ENCODE data around the gene RPL7L1.

Gene RPL7L1

DNA sequence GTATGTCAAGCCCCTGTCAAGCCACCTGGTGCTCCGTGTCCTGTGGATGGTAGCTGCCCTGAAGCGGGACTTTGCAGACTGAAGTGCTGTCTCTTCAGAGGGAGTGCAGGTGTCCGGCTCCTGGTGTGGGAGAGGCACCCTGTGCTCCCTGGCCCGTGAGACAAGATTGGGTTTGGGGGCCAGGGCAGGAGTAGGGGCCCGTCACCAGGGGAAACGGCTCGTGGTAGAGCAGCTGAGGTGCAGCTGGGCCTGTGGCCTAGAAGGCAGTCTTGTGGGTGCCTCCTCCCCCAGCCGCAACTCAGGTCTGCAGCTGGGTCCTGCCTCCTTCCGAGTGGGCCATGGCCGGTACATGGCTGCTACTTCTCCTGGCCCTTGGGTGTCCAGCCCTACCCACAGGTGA lies 36.3 kb downstream of the RPL7L1 start, which contains the start of gene PTCRA:
TSS of gene PTCRA (plus strand) at position 322 of the 400 bp plus-strand sequence. CDS start at position 339, 17 bp downstream.
- TF ChIP-seq, protein P1, sequence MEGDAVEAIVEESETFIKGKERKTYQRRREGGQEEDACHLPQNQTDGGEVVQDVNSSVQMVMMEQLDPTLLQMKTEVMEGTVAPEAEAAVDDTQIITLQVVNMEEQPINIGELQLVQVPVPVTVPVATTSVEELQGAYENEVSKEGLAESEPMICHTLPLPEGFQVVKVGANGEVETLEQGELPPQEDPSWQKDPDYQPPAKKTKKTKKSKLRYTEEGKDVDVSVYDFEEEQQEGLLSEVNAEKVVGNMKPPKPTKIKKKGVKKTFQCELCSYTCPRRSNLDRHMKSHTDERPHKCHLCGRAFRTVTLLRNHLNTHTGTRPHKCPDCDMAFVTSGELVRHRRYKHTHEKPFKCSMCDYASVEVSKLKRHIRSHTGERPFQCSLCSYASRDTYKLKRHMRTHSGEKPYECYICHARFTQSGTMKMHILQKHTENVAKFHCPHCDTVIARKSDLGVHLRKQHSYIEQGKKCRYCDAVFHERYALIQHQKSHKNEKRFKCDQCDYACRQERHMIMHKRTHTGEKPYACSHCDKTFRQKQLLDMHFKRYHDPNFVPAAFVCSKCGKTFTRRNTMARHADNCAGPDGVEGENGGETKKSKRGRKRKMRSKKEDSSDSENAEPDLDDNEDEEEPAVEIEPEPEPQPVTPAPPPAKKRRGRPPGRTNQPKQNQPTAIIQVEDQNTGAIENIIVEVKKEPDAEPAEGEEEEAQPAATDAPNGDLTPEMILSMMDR (IDR thresholded peaks at IDR 0.05; ENCODE audit: insufficient read depth, low read length, poor library complexity, severe bottlenecking) = no peak
- no peaks in the 10 kb centered on the region for H3K36me3 ChIP-seq (ENCODE audit: low read length)
- H4K20me1 ChIP-seq (ENCODE audit: low read depth, low read length) = no peaks in the 10 kb centered on the region
- no peaks in the 10 kb centered on the region for H3K79me2 ChIP-seq (ENCODE audit: insufficient read depth, low read length)
- H3K4me3 ChIP-seq (ENCODE audit: insufficient read depth, low read length, poor library complexity, severe bottlenecking) = no peak within 1 kb of the TSS
- no peaks in the 10 kb centered on the region for H3F3A ChIP-seq (ENCODE audit: insufficient read depth)
- H3K27me3 ChIP-seq (ENCODE audit: low read length) = no peaks in the 10 kb centered on the region
- H3K4me2 ChIP-seq (ENCODE audit: low read depth, low read length, poor library complexity, severe bottlenecking) = no peak within 1 kb of the TSS
- H2AFZ ChIP-seq (ENCODE audit: low read depth, low read length, severe bottlenecking) = no peak within 1 kb of the TSS
- no peaks in the 10 kb centered on the region for H3K9me2 ChIP-seq (replicated peaks; ENCODE audit: insufficient read depth, low read length)
- H3K9me3 ChIP-seq (ENCODE audit: insufficient read depth, low read length) = no peaks in the 10 kb centered on the region
- H3K27ac ChIP-seq (ENCODE audit: low read depth, low read length) = no peak within 1 kb of the TSS
- no peak within 1 kb of the TSS for H3K9ac ChIP-seq (ENCODE audit: low read length)

DNA sequence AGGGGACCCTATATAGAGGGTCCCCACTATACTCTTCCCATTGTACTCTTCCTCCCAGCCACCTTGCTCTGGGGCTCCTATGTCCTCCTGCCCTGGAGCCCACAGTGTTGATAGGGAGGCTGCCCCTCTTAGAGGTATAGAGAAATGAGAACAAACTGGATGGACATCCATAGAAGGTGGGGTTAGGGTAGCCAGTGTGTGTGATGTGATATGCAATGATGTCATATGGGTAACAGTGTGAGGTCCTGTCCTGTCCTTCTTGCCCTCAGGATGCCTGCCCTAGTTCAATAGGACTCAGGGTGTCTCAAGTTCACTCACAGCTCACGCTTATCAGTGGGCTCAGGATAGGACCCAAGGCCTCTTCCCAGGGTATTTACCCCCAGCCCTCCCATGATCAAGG lies 36.9 kb downstream of the RPL7L1 start:
- TF ChIP-seq EZH2phosphoT487 (conservative IDR thresholded peaks at IDR 0.05; ENCODE audit: low read length) = no peak
- TF ChIP-seq, protein P1 (IDR thresholded peaks at IDR 0.05; ENCODE audit: insufficient read depth, low read length, poor library complexity, severe bottlenecking) = no peak
- Histone ChIP-seq H3K4me2 (ENCODE audit: low read depth, low read length, poor library complexity, severe bottlenecking) (no peak overlapping the region), H2AFZ (ENCODE audit: low read depth, low read length, severe bottlenecking) (no peak overlapping the region), H4K20me1 (ENCODE audit: low read depth, low read length) (no peaks in the 10 kb centered on the region), H3K4me3 (ENCODE audit: insufficient read depth, low read length, poor library complexity, severe bottlenecking) (no peak overlapping the region), H3K9ac (ENCODE audit: low read length) (no peak overlapping the region), H3K27ac (ENCODE audit: low read depth, low read length) (no peak overlapping the region), H3K79me2 (ENCODE audit: insufficient read depth, low read length) (no peaks in the 10 kb centered on the region), H3K9me2 (replicated peaks; ENCODE audit: insufficient read depth, low read length) (no peaks in the 10 kb centered on the region), H3F3A (ENCODE audit: insufficient read depth) (no peaks in the 10 kb centered on the region), H3K36me3 (ENCODE audit: low read length) (no peaks in the 10 kb centered on the region), H3K9me3 (ENCODE audit: insufficient read depth, low read length) (no peaks in the 10 kb centered on the region), H3K27me3 (ENCODE audit: low read length) (no peaks in the 10 kb centered on the region)

DNA sequence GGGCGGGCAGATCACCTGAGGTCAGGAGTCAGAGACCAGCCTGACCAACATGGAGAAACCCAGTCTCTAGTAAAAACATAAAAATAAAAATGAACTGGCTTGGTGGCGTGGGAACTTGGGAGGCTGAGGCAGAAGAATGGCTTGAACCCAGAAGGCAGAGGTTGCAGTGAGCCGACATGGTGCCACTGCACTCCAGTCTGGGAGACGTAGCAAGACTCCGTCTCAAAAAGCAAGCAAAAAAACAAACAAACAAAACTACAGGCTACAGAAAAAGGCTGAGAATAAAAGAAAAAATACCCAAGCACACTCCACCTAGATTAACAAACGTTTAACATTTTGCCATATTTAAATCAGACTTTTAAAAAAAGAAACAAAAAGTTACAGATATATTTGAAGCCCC lies 42.4 kb downstream of the RPL7L1 start:
- H3K4me2 ChIP-seq (ENCODE audit: low read depth, low read length, poor library complexity, severe bottlenecking) = no peak overlapping the region
- no peaks in the 10 kb centered on the region for H3K27me3 ChIP-seq (ENCODE audit: low read length)
- H3F3A ChIP-seq (ENCODE audit: insufficient read depth) = no peaks in the 10 kb centered on the region
- H3K27ac ChIP-seq (ENCODE audit: low read depth, low read length) = no peak overlapping the region
- no peaks in the 10 kb centered on the region for H3K9me2 ChIP-seq (replicated peaks; ENCODE audit: insufficient read depth, low read length)
- H2AFZ ChIP-seq (ENCODE audit: low read depth, low read length, severe bottlenecking) = no peak overlapping the region
- TF ChIP-seq, protein P1 (IDR thresholded peaks at IDR 0.05; ENCODE audit: insufficient read depth, low read length, poor library complexity, severe bottlenecking) = no peak
- TF ChIP-seq EZH2phosphoT487 (conservative IDR thresholded peaks at IDR 0.05; ENCODE audit: low read length) = no peak
- no peak overlapping the region for H3K4me3 ChIP-seq (ENCODE audit: insufficient read depth, low read length, poor library complexity, severe bottlenecking)
- no peaks in the 10 kb centered on the region for H3K79me2 ChIP-seq (ENCODE audit: insufficient read depth, low read length)
- H3K9me3 ChIP-seq (ENCODE audit: insufficient read depth, low read length) = no peaks in the 10 kb centered on the region
- no peaks in the 10 kb centered on the region for H4K20me1 ChIP-seq (ENCODE audit: low read depth, low read length)
- no peaks in the 10 kb centered on the region for H3K36me3 ChIP-seq (ENCODE audit: low read length)
- no peak overlapping the region for H3K9ac ChIP-seq (ENCODE audit: low read length)
